ENCODE measurements around the gene GAMT.

Gene GAMT

GRCh38 chr19:1355568-1356507, 45.5 kb downstream of the GAMT start:
- TF ChIP-seq, protein P1, sequence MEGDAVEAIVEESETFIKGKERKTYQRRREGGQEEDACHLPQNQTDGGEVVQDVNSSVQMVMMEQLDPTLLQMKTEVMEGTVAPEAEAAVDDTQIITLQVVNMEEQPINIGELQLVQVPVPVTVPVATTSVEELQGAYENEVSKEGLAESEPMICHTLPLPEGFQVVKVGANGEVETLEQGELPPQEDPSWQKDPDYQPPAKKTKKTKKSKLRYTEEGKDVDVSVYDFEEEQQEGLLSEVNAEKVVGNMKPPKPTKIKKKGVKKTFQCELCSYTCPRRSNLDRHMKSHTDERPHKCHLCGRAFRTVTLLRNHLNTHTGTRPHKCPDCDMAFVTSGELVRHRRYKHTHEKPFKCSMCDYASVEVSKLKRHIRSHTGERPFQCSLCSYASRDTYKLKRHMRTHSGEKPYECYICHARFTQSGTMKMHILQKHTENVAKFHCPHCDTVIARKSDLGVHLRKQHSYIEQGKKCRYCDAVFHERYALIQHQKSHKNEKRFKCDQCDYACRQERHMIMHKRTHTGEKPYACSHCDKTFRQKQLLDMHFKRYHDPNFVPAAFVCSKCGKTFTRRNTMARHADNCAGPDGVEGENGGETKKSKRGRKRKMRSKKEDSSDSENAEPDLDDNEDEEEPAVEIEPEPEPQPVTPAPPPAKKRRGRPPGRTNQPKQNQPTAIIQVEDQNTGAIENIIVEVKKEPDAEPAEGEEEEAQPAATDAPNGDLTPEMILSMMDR (IDR thresholded peaks at IDR 0.05; ENCODE audit: insufficient read depth, low read length, missing control alignments), result no peak
- no peak for DNase-seq (ENCODE audit: low read depth, low spot score)
- peak overlapping the region; percentile 81 for H3K4me3 ChIP-seq (ENCODE audit: low read depth, low read length)
- CTCF ChIA-PET, result interaction anchor here (1.0 to 1.1 kb wide), 2 partner anchors 40 to 47 kb away, joined by 3 to 4 read pairs; no protein-coding TSS in a partner anchor
- POLR2A ChIA-PET, result interaction anchor here (0.8 kb wide), 1 partner anchor 11 kb away, joined by 3 read pairs; no protein-coding TSS in a partner anchor

GRCh38 chr19:1354970-1355567, 46.3 kb downstream of the GAMT start:
- peak overlapping the region; percentile 81 for H3K4me3 ChIP-seq (ENCODE audit: low read depth, low read length)
- ChIA-PET POLR2A (interaction anchor here (0.6 to 1.3 kb wide), 6 partner anchors 17 to 111 kb away, joined by 3 to 5 read pairs (median 4); partner anchors contain the start of genes CIRBP, FAM174C and NDUFS7), CTCF (interaction anchor here (0.9 to 1.0 kb wide), 2 partner anchors 39 to 76 kb away, joined by 3 to 5 read pairs; no protein-coding TSS in a partner anchor)
- TF ChIP-seq, protein P1 (IDR thresholded peaks at IDR 0.05; ENCODE audit: insufficient read depth, low read length, missing control alignments), result no peak
- no peak for DNase-seq (ENCODE audit: low read depth, low spot score)

- no peak for DNase-seq (ENCODE audit: low read depth, low spot score)
- TF ChIP-seq, protein P1 (IDR thresholded peaks at IDR 0.05; ENCODE audit: insufficient read depth, low read length, missing control alignments), result no peak
- no peak overlapping the region for H3K4me3 ChIP-seq (ENCODE audit: low read depth, low read length)
- POLR2A ChIA-PET, result no interaction called here
- CTCF ChIA-PET, result no interaction called here
These were observed 48.2 kb downstream of the GAMT start for GRCh38 chr19:1353144-1353543.

DNA sequence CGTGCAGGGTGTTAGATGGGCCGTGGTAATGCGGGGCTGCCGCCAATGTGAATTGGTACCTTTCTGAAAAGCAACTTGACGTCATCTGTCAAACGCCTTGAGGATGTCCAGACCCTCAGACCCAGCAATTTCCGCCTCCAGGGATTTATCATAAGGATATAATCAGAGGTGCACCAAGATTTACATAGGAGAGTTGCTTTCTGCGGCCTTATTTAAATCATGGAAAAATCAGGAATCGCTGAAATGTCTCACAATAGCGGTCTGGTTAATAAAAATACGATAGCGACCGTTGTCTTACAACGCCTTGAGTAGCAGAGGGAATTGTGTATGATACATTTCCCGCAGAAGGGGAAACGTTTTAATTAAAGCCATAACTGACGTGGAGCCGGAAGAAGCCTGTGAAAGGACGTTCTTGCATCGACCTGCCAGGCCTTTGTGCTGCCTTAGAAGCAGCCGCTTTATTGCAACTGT, 49.9 kb downstream of the GAMT start:
- POLR2A ChIA-PET, result no interaction called here
- H3K4me3 ChIP-seq (ENCODE audit: low read depth, low read length), result no peak overlapping the region
- TF ChIP-seq, protein P1 (IDR thresholded peaks at IDR 0.05; ENCODE audit: insufficient read depth, low read length, missing control alignments), result no peak
- no peak for DNase-seq (ENCODE audit: low read depth, low spot score)
- CTCF ChIA-PET, result no interaction called here

- TF ChIP-seq, protein P1 (IDR thresholded peaks at IDR 0.05; ENCODE audit: insufficient read depth, low read length, missing control alignments), result no peak
- CTCF ChIA-PET, result no interaction called here
- no peak overlapping the region for H3K4me3 ChIP-seq (ENCODE audit: low read depth, low read length)
- POLR2A ChIA-PET, result no interaction called here
- DNase-seq (ENCODE audit: low read depth, low spot score), result no peak
These were observed 50.5 kb downstream of the GAMT start for GRCh38 chr19:1350867-1351266.

DNA sequence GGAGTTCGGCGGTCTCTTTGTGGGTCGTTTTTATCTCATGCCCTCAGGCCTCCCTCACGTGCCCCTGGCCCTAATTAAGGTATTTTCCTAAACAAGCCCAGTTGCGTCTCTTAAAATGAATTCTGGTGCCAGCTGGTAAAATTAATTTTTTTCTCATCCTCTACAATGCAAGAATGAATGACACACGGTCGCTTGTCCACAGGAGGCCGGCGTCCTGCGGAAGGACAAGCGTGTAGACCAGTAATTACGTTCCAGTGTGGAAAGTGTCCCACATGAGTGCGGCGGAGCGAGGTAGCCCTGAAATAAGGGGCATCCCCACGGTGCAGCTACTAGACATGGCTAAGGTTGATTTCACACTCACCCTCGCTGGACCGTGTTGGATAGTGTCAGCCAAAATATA, 52.1 kb downstream of the GAMT start:
- DNase-seq (ENCODE audit: low read depth, low spot score), result no peak
- ChIA-PET POLR2A (no interaction called here), CTCF (no interaction called here)
- TF ChIP-seq, protein P1 (IDR thresholded peaks at IDR 0.05; ENCODE audit: insufficient read depth, low read length, missing control alignments), result no peak
- no peak overlapping the region for H3K4me3 ChIP-seq (ENCODE audit: low read depth, low read length)

All from AG04449 (cell line).